Measurements from ENCODE around the gene FBXO31. TPM values are rescaled to one million over a fixed set of nuclear protein-coding genes. Genes with fewer than 3 reads are reported as not detected.

FBXO31 gene
- total RNA-seq, 2 donors from 2014 or later: 39.5 to 65.8 TPM

GRCh38 chr16:87348616-87349157 lies 34.9 kb downstream of the FBXO31 start:
- H3K36me3 ChIP-seq: peaks cover 0 to 3% of the 10 kb centered on the region in 2 donors
- H3K27me3 ChIP-seq (replicated peaks; ENCODE audit: insufficient read depth): no peaks in the 10 kb centered on the region
- DNase-seq (ENCODE audit: low spot score): no peak
- no peaks in the 10 kb centered on the region for H3K4me1 ChIP-seq (replicated peaks)
- intact Hi-C loops (cut with DNase I): no loop called here
- no peak overlapping the region for H3K27ac ChIP-seq
- H3K9me3 ChIP-seq: no peaks in the 10 kb centered on the region
- H3K4me3 ChIP-seq: no peak overlapping the region
- TF ChIP-seq POLR2A (IDR thresholded peaks at IDR 0.05) (no peak), CTCF (IDR thresholded peaks at IDR 0.05) (no peak), POLR2AphosphoS5 (IDR thresholded peaks at IDR 0.05) (no peak)
- 91% methylated on average over 13 of the region's 13 CpGs for WGBS

GRCh38 chr16:87347932-87348615 lies 35.5 kb downstream of the FBXO31 start:
- intact Hi-C loops (cut with DNase I): no loop called here
- H3K36me3 ChIP-seq: no peaks in the 10 kb centered on the region
- TF ChIP-seq POLR2AphosphoS5 (IDR thresholded peaks at IDR 0.05) (no peak), CTCF (IDR thresholded peaks at IDR 0.05) (no peak), POLR2A (IDR thresholded peaks at IDR 0.05) (no peak)

DNA sequence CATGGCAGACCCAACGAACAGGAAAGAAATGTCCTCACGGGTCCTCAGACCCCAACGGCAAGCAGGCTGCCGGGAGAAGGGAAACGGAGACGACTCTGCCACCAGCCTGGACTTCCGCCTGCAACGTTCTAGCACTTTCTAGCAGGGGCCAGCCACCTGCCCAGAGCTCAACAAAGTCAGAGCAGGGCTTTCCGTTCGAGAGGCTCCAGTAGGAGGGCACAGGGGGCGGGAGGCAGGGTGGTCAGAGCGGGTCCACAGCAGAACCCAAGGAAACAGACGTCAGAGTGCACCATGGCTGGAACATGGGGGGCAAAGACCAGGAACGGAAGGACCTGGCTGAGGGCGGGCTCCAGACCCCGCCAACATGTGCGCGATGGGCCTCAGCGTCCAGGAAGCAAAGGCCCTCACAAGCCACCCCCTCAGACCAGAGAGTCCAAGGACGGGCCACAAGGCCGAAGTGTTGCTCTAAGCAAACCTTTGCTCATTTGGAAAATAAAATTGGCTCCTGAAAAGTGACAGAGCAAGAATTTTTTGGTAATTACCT lies 37.0 kb downstream of the FBXO31 start:
- H3K9me3 ChIP-seq: no peaks in the 10 kb centered on the region
- TF ChIP-seq POLR2AphosphoS5 (IDR thresholded peaks at IDR 0.05): no peak
- TF ChIP-seq CTCF (IDR thresholded peaks at IDR 0.05): no peak
- TF ChIP-seq POLR2A (IDR thresholded peaks at IDR 0.05): no peak
- WGBS: 93% methylated on average over 21 of the region's 21 CpGs
- no peak overlapping the region for H3K4me3 ChIP-seq
- intact Hi-C loops (cut with DNase I): no loop called here
- H3K27ac ChIP-seq: no peak overlapping the region
- DNase-seq (ENCODE audit: low spot score): no peak
- H3K4me1 ChIP-seq (replicated peaks): no peaks in the 10 kb centered on the region
- no peaks in the 10 kb centered on the region for H3K27me3 ChIP-seq (replicated peaks; ENCODE audit: insufficient read depth)
- no peaks in the 10 kb centered on the region for H3K36me3 ChIP-seq

More at GRCh38 chr16:87347932-87348615, 35.5 kb downstream of the FBXO31 start:
- no peak overlapping the region for H3K27ac ChIP-seq
- no peaks in the 10 kb centered on the region for H3K9me3 ChIP-seq
- 97% methylated on average over 13 of the region's 13 CpGs for WGBS
- no peak for DNase-seq (ENCODE audit: low spot score)
- H3K27me3 ChIP-seq (replicated peaks; ENCODE audit: insufficient read depth): no peaks in the 10 kb centered on the region
- H3K4me3 ChIP-seq: no peak overlapping the region
- no peaks in the 10 kb centered on the region for H3K4me1 ChIP-seq (replicated peaks)

DNA sequence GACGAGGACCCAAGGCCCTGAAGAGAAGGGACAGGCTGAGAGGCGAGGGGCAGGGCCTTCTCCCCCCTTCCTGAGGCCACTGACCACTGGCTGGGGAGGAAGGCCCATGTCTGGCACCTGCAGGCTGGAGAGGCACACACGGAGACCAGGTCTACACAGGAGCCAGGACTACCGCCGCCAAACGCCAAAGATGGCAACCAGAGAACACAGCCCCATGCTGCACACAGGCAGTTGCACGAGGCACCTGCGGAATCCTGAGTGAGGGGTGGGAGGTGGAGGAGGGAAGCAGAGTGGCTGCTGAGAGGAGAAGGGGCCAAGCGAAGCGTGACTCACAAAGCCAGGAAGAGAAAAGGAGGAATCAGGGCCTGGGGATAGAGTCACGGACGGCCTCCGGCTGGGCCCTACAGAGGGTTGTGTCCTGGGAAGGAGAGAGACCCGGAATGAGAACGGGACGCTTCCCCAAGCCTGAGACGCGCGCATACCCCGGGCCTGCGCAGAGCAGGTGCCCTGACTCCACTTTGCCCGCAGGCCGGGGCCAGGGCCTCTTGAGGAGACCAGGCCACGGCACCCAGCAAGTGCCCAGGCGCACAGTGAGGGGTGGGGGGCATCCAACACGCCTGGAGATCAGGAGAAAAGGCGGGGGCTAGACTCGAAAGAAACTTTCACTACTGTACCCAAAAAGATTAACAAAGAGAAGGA lies 37.7 kb downstream of the FBXO31 start:
- WGBS: 91% methylated on average over 28 of the region's 28 CpGs
- no peak overlapping the region for H3K4me3 ChIP-seq
- no peak for DNase-seq (ENCODE audit: low spot score)
- H3K27ac ChIP-seq: no peak overlapping the region
- H3K9me3 ChIP-seq: no peaks in the 10 kb centered on the region
- H3K4me1 ChIP-seq (replicated peaks): no peaks in the 10 kb centered on the region
- no peaks in the 10 kb centered on the region for H3K36me3 ChIP-seq
- intact Hi-C loops (cut with DNase I): no loop called here
- H3K27me3 ChIP-seq (replicated peaks; ENCODE audit: insufficient read depth): no peaks in the 10 kb centered on the region
- TF ChIP-seq POLR2A (IDR thresholded peaks at IDR 0.05) (no peak), CTCF (IDR thresholded peaks at IDR 0.05) (no peak), POLR2AphosphoS5 (IDR thresholded peaks at IDR 0.05) (no peak)
